HG02970 (cell line): ENCODE data around the gene KRTAP10-3.
"Not testable (repeated sequence)": the region's sequence is repeated elsewhere in the genome, so short reads cannot be mapped to it uniquely, and the experiment has no call there.

Source experiments
- ATAC-seq: cut with Tn5 transposase; IDR thresholded peaks from one replicate; pipeline ENCODE4 v1.9.1; 2021; ENCODE audit warnings: mild to moderate bottlenecking, moderate library complexity, moderate number of reproducible peaks; ENCODE audit not compliant: unreplicated experiment, low FRiP score

The KRTAP10-3 gene, protein sequence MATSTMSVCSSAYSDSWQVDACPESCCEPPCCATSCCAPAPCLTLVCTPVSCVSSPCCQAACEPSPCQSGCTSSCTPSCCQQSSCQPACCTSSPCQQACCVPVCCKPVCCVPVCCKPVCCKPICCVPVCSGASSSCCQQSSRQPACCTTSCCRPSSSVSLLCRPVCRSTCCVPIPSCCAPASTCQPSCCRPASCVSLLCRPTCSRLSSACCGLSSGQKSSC

DNA sequence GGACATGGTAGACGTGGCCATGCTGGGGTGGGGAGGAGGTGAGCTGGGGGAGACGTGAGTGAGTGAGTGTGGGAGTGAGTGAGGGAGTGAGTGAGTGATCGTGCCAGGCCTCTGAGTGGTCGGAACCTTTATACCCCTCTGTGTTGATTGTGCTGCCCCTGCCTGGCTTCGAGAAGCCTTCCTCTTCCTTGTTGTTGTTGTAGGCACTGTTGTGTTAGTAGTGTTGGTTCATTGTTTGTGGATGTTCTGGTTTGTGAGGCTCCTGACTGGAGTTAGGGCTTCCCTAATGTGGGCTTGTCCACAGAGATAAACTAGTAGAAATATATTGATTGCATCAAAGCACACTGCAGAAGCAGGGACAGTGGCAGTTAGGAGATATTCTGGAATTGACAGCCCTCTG is at the start of gene KRTAP10-3:
KRTAP10-3 (minus strand) TSS at position 101 of the 400 bp plus-strand sequence; CDS start at position 21, 80 bp downstream.
- no peak for ATAC-seq

DNA sequence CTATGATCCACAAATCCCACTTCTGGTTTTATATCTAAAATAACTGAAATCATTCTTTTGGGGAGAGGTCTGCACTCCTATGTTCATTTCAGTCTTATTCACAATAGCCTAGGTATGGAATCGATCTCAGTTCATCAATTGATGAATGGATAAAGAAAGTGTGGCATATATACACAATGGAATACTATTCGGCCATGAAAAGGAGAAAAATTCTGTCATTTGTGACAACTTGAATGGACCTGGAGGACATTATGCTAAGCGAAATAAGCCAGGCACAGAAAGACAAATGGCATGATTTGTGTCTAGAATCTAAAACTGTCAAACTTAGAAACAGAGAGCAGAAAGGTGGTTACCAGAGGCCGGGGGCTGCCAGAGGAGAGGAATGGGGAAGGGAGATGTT is 47.9 kb upstream of the KRTAP10-3 start:
- ATAC-seq = no peak

DNA sequence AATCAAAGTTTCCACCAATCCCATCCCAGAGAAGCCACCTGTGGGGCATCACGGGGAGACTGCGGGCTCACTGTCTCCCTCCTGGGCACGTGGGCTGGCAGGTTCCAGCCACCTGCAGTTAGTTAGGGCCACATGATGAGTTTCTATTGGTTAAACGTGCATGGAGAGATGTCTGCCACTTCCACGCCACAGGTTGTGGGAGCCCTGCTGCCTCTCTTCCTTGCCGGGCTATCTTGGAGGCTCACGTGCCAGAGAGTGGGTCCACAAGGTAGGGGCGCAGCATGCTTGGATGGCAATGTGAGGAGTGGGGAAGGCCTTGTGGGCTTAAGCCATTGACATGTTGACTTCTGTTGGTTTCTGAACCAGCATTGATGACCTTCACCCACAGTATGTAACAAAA is 45.3 kb upstream of the KRTAP10-3 start:
- ATAC-seq = no peak

DNA sequence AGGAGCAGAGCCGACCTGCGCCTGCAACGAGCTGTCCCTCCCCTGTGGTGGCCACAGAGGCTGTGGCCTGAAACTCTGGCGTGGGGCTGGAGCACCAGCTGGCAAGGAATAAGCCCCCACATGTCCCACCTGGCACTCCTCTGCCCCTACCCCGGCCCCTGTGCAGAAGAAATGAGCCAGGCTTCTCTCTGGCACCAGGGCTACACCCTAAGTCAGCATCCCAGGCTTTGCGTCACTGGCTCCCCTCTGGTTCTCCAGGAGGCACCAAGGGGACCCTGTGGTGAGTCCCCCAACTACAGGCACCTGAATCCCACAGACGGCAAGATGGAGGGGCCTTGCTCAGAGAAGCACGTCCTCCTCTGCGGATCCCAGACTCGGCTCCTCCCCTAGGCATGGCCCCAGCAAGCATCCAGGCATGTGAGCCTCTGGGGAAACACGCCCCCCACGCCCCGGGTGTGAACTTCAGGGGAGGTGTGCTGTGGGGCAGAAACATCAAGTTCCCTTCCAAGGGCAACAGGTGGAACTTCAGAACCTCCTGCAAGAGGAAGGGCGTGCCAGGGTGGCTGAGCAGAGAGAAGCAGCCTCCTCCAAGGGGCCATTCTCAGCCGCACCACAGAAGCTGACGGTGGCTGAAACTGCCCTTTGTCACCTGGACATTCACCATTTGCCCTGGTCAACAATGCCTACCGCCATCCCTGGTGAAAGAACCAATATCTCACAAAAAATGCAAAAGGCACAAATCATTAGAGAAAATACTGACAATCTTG is 44.7 kb upstream of the KRTAP10-3 start:
- no peak for ATAC-seq

DNA sequence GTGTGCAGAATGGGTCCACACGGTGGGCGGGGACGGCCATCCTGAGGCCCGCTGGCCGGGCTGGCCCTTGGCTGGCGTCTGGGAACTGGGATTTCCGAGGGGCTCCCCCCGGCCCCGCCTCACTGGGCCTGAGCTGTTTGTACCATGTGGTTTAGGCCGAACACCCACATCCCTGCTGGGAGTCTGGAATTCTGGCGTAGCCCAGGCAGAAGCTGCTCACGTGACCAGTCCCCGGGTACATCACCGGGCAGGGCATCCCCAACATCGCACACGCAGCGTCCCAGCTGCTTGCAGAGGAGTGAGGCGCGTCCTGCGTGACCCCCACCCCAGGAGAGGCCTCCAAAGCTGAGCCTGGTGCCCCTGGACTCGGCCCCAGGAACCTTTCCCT is 43.9 kb upstream of the KRTAP10-3 start:
- no peak for ATAC-seq

DNA sequence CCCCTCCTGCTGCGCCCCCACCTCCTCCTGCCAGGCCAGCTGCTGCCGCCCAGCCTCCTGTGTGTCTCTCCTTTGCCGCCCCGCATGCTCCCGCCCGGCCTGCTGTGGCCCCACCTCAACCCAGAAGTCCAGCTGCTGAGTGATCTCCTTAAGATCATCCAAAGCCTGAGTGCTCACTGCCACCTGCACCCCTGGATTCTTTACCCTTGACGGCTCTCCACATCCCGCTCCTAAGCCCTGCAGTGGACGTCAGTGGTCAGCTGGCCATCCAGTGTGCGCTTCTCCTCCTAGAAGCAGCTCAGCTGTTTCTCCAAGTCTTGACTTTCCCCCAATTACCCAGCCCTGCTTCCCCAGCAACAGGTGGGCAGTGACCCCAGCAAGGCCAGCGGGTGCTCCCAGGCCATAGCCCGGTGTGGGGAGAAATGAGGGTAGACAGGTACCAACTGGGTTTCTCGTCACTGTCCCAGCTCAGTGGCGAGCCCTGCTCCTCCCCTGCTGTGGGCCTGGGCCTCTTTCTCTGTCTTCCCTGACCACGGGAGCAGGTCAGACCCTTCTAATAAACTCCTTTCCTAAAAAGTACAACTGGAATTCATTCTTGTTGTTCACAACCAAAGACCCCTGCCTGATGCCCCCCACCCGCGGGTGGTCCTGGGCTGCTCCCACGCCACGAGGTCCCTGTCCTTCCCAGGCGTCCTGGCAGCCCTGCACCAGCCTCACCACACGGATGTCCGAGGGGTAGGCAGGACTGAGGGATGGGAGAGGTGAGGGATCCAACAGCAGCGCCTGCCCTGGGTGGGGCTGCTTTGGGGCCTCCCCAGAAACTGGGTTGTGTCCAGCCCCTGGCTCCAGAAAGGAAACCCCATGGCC is 43.2 kb upstream of the KRTAP10-3 start:
- no peak for ATAC-seq

DNA sequence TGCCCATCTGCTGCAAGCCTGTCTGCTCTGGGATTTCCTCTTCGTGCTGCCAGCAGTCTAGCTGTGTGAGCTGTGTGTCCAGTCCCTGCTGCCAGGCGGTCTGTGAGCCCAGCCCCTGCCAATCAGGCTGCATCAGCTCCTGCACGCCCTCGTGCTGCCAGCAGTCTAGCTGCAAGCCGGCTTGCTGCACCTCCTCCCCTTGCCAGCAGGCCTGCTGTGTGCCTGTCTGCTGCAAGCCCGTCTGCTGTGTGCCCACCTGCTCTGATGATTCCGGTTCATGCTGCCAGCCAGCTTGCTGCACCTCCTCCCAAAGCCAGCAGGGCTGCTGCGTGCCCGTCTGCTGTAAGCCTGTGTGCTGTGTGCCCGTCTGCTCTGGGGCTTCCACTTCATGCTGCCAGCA is 42.5 kb upstream of the KRTAP10-3 start:
- ATAC-seq = not testable (repeated sequence)

DNA sequence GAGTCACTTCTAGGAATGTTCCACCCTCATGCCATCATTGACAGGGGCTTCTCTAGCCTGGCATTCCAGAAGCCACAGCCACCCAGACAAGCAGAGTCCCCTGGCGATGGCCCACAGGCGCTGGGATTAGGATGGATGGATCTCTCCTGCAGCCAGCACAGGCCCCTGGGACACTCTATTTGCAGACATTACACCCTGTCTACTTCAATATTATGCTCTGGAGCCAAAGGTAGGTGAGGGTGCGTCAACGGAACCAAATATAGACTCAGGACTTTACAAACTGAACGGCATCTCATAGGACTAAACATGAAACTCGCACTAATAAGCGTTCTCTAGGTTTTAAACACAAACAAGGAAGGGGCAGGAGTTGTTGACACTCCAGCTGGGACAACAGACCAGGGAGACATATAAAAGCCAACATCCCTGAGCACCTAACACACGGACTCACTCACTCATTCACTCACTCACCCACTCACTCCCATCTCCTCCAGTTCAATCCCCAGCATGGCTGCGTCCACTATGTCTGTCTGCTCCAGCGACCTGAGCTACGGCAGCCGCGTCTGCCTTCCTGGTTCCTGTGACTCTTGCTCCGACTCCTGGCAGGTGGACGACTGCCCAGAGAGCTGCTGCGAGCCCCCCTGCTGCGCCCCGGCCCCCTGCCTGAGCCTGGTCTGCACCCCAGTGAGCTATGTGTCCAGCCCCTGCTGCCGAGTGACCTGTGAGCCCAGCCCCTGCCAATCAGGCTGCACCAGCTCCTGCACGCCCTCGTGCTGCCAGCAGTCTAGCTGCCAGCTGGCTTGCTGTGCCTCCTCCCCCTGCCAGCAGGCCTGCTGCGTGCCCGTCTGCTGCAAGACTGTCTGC is 41.8 kb upstream of the KRTAP10-3 start, which contains the start of gene KRTAP10-7:
KRTAP10-7 (plus strand) TSS at position 480 of the 861 bp plus-strand sequence; CDS start at position 505, 25 bp downstream.
- not testable (repeated sequence) for ATAC-seq

DNA sequence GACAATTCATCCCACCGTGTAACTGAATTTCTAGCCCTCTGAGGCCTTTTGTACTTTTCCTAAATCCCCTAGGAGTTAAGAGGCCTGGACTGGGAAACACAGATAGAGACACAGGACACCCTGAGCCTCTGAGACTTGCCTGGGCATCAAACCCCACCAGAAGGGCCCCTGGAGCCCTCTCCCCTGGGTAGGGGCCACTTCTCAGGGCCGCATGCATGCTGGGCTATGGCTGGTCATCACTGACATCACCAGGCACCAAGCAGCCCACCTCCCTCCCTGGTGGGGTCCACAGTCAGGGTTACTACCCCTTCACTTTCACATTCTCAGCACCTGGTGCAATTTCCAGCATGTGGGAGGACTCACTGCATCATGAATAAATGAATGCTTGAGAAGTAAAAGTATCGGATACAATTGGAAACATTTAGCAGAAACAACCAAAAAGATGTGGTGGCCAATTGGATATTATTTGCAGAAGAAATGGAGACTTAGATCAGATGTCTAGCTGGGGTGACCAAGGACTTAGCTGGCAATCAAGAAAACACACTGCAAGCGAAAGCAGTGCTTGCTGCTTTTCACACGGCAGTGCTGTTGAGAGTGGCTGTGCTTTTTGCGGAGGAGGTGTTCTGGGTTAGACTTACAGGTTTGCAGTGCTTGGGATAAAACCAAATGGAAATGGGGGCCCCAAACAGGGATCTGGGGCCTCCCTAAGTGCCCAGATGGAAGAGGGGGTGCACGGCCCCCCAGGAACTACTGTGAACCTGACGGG is 40.9 kb upstream of the KRTAP10-3 start:
- no peak for ATAC-seq

DNA sequence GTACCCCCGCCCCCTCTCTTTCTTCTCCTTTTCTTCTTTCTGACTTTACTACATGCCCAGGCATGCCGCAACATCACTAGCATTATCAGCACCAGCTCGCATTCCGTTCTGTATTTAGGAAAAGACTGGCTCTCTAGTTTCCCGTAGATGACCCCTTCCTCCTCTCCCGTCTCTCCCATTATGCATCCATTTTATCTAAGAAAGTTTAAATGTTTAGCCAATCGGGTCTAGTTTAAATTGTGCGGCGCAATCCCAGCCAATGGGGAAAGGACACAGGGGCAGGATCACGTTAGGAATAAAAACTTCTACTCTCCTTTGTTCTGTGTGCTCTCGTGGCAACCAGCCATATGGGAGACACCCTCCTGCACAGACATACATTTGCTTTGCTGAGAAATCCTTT is 39.5 kb upstream of the KRTAP10-3 start:
- no peak for ATAC-seq

DNA sequence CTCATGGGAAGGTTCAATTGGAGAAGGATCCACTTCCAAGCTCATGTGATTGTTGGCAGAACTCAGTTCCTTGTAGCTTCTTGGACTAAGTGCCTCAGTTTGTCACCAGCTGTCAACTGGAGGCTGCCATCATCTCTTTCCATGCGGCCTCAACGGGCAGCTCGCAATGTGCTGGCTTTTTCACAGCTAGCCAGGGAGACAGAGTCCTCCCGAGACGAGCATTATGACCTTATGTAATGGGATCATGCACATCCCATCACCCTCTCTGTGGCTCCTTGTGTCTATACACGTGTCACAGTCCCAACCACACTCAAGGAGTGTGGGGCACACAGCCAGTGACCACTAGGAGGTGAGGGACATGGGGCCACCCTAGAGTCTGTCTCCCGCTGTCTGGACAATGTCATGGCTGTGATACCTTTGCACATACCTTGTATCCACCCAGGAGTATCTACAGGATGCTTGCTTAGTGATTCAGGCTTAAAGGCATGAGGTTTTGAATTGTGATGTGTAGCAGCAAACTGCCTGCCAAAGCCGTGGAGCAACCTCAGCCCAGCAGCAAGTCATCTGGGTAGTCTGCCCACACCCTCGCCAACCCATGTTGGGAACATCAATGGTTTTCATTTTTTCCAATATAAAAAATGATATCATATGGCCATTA is 37.6 kb upstream of the KRTAP10-3 start:
- no peak for ATAC-seq

DNA sequence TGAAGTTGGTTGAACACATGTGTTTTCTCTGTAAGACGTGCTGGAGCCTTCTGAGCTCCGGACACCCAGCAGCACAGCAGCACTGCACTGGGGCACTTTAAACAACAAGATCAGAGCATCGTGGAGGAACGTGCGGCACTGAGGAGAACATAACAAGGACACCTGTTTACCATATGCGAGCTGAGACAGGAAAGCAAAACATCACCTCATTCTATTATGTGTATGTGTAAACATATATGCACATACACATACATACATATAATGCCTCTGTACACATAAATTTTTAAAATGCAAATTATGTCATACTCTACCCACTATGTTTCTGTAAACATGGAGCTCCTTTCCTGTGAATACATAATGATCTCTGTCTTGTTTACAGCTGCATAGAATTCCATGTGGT is 36.9 kb upstream of the KRTAP10-3 start:
- ATAC-seq = no peak

DNA sequence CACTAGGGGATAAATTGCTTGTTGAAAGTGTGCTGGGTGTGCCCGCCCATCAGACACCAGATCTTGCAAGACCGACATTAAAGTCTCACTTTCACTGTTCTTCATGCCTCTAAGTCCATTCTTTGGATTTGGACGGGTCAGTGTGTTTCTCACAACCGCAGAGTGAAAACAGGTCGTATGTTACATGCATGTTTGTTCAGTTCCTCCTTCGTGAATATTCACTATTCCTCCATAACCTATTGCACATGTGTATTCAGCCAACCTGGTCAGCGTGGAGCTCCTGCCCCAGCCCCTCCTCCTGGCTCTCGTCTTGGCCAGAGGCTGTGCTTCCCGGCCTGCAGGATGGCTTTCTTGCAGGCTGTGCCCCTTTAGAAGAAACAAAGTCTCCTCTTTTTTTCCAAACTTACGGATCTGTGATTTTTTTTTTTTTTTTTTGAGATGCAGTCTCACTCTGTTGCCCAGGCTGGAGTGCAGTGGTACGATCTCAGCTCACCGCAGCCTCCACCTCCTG is 35.9 kb upstream of the KRTAP10-3 start:
- no peak for ATAC-seq

DNA sequence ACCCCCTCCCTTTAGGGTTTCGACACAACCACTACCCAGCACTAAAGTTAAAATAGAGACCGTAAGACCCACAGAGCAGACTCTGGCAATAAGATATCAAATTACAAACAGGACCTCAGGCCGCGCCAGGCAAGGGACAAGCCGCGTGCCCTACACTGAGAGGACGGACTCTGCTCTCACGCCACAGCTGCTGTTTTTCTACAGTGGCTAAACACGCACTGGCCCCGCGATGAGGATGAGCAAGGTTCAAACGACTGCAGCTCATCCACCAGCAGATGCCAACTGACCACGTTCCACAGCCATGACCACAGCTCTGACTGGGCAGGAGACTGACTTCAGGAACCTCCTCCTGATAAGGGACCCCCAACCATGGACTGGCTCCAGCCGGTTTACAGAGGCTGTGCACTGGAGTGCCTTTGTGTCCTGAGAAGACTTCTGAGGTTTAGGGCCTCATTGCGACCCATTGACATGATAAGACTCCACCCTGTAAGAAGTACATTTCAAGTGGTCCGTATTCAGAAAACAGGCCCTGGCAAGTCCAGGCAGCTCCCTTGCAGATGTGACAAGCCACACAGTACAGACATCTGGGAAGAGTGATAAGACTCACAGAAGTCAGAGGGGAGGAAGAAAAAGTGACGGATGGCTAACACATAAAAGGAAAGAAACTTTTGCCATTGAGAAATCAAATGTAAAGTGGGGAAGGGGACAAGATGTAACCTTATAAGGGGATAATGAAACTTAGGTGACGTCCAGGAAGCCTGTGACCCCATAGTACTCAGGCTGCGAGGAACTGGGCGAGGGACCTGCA is 35.2 kb upstream of the KRTAP10-3 start:
- no peak for ATAC-seq

DNA sequence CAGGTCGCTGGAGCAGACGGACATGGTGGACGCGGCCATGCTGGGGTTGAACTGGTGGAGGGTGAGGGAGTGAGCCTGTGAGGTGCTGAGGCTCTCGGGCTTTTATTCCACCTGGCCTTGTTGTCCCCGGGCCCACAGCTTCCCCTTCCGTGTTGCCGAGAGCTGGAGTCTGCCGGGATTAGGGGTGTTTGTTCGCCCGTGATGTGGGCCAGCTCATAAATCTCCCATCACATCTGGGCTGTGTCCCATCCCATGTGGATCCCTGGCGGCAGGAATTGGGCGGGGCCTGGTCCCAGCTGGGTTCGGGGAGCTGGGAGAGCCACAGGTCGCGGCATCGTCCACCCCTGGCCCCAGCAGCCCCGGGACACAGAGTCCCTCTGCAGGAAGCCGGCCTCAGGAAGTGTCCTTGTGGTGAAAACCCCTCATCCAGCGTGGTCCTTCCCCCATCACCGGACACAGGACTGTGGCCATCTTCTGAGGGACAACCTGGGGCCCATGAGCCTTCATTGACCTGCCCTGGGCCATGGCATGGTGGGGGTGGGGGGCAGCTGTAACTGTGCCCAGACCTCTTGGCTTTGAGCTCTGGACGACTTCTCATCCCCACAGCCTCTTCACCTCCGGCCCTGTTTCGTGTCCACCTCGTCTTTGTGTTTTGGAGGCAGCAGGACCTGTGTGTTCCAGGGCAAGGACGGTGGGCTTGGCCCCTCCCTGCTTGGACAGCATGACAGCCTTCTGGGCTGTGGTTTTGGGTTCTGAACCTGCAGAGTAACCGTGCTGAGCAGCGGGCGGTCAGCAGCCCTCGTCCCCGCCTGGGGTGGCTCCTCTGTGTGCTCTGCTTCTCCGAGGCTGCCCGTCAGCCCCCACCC is 34.1 kb upstream of the KRTAP10-3 start, which contains the start of gene KRTAP10-6:
KRTAP10-6 (minus strand) TSS at position 60 of the 866 bp plus-strand sequence; CDS start at position 39, 21 bp downstream.
- ATAC-seq = no peak

DNA sequence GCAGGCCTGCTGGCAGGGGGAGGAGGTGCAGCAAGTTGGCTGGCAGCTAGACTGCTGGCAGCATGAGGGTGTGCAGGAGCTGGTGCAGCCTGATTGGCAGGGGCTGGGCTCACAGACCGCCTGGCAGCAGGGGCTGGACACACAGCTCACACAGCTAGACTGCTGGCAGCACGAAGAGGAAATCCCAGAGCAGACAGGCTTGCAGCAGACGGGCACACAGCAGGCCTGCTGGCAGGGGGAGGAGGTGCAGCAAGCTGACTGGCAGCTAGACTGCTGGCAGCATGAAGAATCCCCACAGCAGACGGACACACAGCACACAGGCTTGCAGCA is 33.2 kb upstream of the KRTAP10-3 start:
- ATAC-seq = not testable (repeated sequence)
